ENCODE data around the gene ITGA2B.
"Not testable (repeated sequence)": the region's sequence is repeated elsewhere in the genome, so short reads cannot be mapped to it uniquely, and the experiment has no call there.

Gene ITGA2B

GRCh38 chr17:44335968-44336367 is 53.5 kb downstream of the ITGA2B start:
- DNase-seq (ENCODE audit: insufficient read length, low spot score) = no peak
- no peak for FAIRE-seq

DNA sequence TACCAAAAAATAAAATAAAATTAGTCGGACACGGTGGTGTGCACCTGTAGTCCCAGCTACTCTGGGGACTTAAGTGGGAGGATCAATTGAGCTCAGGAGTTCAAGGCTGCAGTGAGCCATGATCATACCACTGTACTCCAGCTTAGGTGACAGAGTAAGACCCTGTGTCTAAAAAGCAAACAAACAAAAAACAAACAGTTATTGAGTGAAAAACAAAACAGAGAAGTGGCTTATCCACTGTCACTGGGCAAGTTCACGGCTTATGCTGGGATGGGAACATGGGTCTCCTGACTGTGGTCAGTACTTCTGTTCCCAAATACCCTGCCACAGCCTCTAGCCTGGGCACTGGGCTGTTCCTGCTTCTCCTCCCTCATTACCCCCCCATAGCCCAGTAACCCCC is 53.9 kb downstream of the ITGA2B start:
- no peak for FAIRE-seq
- no peak for DNase-seq (ENCODE audit: insufficient read length, low spot score)

GRCh38 chr17:44334727-44335126 is 54.7 kb downstream of the ITGA2B start:
- FAIRE-seq (no peak), DNase-seq (ENCODE audit: insufficient read length, low spot score) (no peak)

DNA sequence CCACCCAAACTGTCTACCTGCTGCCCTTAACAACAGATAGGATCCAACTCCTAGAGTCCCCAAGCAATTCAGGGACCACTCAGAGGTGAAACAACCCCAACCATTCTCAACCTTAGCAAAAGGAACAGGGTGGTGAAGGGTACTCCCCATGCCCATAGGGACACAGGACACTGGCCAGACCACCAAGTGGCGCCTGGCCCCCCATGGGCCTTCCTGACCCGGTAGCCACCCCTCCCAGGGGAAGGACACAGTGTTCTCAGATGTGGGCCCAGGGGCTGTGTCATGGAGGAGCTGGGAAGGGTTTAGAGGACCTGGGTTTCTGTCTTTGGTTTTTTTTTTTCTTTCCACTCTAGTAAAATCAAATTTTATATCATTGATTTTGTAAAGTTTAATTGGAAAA is 55.1 kb downstream of the ITGA2B start:
- peak; percentile 79 for FAIRE-seq
- DNase-seq (ENCODE audit: insufficient read length, low spot score) = no peak

- no peak for FAIRE-seq
- no peak for DNase-seq (ENCODE audit: insufficient read length, low spot score)
Measured at GRCh38 chr17:44333371-44333770, 56.1 kb downstream of the ITGA2B start.

GRCh38 chr17:44331249-44331760 is 58.1 kb downstream of the ITGA2B start:
- FAIRE-seq (peak; percentile 86), DNase-seq (ENCODE audit: insufficient read length, low spot score) (peak; percentile 87)

DNA sequence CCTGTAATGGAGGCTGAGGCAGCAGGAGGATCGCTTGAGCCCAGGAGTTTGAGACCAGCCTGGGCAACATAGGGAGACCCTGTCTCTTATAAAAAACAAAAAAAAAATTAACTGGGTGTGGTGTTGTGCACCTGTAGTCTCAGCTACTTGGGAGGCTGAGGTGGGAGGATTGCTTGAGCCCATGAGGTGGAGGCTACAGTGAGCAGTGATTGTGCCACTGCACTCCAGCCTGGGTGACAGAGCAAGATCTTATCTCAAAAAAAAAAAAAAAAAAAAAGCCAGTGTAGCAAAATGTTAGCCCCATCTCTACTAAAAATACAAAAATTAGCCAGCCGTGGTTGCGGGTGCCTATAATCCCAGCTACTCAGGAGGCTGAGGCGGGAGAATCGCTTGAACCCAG is 59.2 kb downstream of the ITGA2B start:
- not testable (repeated sequence) for DNase-seq (ENCODE audit: insufficient read length, low spot score); FAIRE-seq

DNA sequence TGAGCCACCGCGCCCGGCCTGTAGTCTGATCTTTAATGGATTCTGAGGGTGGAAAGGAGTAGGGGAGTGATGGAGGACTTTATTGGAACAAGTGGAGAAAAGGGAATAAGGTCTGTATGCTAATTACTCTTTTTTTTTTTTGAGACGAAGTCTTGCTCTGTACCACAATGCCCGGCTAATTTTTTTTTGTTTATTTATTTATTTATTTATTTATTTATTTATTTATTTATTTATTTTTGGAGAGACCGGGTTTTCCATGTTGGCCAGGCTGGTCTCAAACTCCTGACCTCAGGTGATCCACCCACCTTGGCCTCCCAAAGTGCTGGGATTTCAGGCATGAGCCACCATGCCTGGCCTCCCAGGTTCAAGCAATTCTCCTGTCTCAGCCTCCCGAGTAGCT is 59.9 kb downstream of the ITGA2B start:
- not testable (repeated sequence) for DNase-seq (ENCODE audit: insufficient read length, low spot score); FAIRE-seq

DNA sequence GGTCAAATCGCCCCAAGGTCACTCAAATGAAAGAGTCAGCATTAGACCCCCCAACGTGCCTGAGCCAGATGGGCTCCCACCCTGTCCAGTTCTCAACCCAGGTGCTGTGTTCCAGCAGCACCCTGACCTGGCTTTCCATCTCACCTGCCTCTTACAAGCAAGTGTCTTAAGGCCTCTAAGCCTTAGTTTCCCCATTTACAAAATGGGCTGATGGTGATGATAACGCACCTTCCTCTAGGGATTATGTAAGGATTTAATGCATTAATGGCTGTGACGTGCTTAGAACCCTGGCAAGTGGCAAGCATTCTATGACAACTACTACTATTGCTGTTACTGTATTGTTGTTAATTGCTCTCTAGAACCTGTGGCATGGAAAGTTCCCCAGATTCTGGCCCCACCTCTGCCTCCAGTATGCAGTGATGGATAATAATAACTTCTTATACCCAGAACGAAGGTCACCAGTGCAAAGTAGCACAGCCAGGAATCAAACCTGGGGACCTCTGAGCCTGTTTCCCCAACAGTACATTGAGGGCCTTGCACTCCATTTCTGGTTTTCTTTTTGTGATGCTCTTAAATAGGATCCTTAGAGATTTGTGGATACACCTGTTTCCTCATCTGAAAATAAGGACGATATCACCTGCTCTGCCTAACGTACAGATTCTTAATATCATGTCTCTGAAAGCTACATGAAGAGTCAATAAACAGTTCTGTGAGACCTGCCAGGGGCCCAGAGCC is 61.6 kb downstream of the ITGA2B start:
- DNase-seq (ENCODE audit: insufficient read length, low spot score) = no peak
- FAIRE-seq = no peak

DNA sequence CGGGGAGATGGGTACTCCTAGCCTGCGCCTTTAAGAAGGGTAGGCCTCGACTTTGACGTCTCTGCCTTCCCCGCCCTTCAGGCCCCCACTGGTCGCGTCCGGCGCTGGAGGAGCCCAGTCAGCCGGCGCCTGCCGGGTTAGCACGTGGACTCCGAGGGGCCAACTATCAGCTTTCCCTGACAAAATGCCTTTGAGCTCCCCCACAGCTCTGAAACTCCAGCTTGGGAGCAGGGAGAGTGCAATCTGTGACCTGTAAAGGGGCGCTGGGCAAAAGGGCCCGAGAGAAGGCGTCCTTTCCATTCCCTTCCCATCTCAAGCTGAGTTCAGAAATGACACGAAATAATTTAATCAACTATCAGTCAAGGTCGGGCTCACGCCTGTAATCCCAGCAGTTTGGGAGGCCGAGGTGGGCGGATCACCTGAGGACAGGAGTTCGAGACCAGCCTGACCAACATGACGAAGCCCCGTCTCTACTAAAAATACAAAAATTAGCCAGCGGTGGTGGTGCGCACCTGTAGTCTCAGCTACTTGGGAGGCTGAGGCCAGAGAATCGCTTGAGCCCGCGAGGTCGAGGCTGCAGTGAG is 62.5 kb downstream of the ITGA2B start:
- peak; percentile 86 for FAIRE-seq
- peak; percentile 99 for DNase-seq (ENCODE audit: insufficient read length, low spot score)

DNA sequence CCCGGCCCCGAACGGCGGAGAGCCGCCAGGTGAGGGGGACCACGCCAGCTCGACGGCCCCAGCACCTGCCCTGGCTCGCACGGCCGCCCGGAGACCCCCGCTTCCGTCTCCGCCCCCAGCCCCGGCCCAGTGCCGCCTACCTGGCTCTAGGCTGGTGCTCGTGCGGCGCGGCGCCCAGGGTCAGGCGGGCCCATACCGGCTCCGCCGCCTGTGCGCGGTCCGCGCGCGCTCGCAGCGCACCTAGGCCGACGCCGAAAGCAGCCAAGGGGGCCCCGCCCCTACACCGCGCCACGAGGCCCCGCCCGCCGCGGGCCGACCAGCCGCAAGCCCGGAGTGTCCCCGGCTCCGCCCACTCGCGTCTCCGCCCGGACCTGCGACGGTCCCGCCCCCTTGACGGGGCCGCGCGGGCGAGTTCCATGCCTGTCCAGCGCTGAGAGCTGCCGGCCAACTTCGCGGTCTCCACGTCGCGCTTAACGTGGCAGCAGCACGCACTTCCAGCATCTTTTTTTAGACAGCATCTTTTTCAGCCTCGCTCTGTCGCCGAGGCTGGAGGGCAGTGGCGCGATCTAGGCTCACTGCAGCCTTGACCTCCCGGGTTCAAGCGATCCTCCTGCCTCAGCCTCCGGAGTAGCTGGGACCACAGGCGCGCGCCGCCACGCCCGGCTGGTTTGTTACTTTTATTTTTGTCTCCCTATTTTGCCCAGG is 64.7 kb downstream of the ITGA2B start, which contains the start of gene SLC25A39:
TSS of gene SLC25A39 (minus strand) at position 253 of the 705 bp plus-strand sequence. CDS start 1,261 bp downstream, outside the sequence.
- FAIRE-seq = peak; percentile 99

GRCh38 chr17:44324092-44324570 is 65.3 kb downstream of the ITGA2B start:
- no peak for FAIRE-seq
- no peak for DNase-seq (ENCODE audit: insufficient read length, low spot score)

More for the DNA sequence above, 64.7 kb downstream of the ITGA2B start, which contains the start of gene SLC25A39:
- DNase-seq (ENCODE audit: insufficient read length, low spot score) = peak; percentile 95

- no peak for DNase-seq (ENCODE audit: insufficient read length, low spot score)
- FAIRE-seq = no peak
Measured at GRCh38 chr17:44323359-44324091, 65.9 kb downstream of the ITGA2B start.

DNA sequence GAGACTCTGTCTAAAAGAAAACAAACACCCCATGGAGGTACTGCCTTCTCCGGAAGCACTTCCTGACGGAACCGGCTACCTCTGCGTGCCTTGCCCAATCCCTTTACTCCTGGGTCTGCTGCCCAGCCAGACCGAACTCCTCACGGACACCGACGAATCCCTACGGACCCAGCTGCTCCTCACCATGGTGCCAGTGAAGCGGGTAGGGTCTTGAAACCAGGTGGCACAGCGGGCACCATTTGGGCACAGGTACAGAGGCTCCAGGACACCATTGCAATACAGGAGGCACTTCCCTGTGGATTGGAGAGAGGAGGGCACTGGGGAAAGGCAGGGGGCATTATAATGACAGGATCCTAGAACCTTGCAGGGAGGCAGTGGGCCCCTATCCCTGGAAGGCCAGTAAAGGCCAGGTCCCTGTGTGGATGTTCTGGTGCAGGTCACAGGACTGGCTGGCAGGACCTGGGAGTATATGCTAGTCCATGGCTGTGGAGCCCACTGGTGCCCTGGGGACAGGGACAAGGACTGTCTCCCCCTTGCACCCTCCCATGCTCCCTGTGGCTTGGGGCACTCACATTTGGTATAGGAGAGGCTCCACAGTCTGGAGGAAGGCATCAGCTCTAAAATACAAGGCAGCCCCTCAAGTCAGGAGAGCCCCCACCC is 67.1 kb downstream of the ITGA2B start:
- DNase-seq (ENCODE audit: insufficient read length, low spot score) (no peak), FAIRE-seq (no peak)

Measured in HTR-8/SVneo (cell line).